Ascending aorta (tissue), 2 donors: Measurements from ENCODE around the gene TGFA. TPM values are rescaled to one million over a fixed set of nuclear protein-coding genes. Genes with fewer than 3 reads are reported as not detected.

Experiments used
- DNase-seq, 2 donors: peaks; one replicate each; pipeline ENCODE4 v3.0.0-alpha.2; 2019; ENCODE audit warnings: low spot score in 2 of 2
- H3K27ac ChIP-seq, 2 donors: fragments of 200-600 bp; sonication (generic); one replicate each; pipeline ENCODE4 v1.5.1; 2016 to 2017; ENCODE audit warnings: mild to moderate bottlenecking in 1 of 2
- H3K27me3 ChIP-seq: fragments of 200-600 bp; sonication (generic); one replicate; pipeline ENCODE4 v1.5.1; 2017
- H3K36me3 ChIP-seq, 2 donors: fragments of 200-600 bp; sonication (generic); one replicate each; pipeline ENCODE4 v1.5.1; 2016
- H3K4me1 ChIP-seq, 2 donors: fragments of 200-600 bp; sonication (generic); one replicate each; pipeline ENCODE4 v1.5.1; 2016 to 2017; ENCODE audit warnings: mild to moderate bottlenecking in 1 of 2
- H3K4me3 ChIP-seq, 2 donors: fragments of 200-600 bp; sonication (generic); one replicate each; pipeline ENCODE4 v1.5.1; 2016 to 2017; ENCODE audit warnings: mild to moderate bottlenecking in 1 of 2
- H3K9me3 ChIP-seq, 2 donors: fragments of 200-600 bp; sonication (generic); one replicate each; pipeline ENCODE4 v1.5.1; 2016
- CTCF ChIP-seq, 3 experiments: fragments of 200-600 bp in 2 of 3; fragments of 450-650 bp in 1 of 3; sonication (generic) in 2 of 3; IDR thresholded peaks; one replicate each; pipeline ENCODE4 v1.5.1; 2016 to 2019; ENCODE audit warnings: antibody characterized with exemption in 3 of 3, mild to moderate bottlenecking in 1 of 3, moderate library complexity in 1 of 3
- intact Hi-C: fragments of 100-400 bp; cut with DNase I; formaldehyde crosslinking; loops from one replicate; pipeline ENCODE4 v1.15.1; 2023
- total RNA-seq: library from RNA; depleted of rRNA; stranded (reverse); fragments of >200 nt; gene quantifications from one replicate; pipeline ENCODE4 v1.1.0, GENCODE V29; 2016

Gene TGFA
- total RNA-seq, 1 donor from 2014 or later = 1.8 TPM

- no peaks in the 10 kb centered on the region for H3K36me3 ChIP-seq
- no peak overlapping the region for H3K27ac ChIP-seq
- H3K4me1 ChIP-seq = no peaks in the 10 kb centered on the region
- H3K4me3 ChIP-seq = no peak overlapping the region
- TF ChIP-seq CTCF (IDR thresholded peaks at IDR 0.05) = no peak
- no peaks in the 10 kb centered on the region for H3K9me3 ChIP-seq
- no peaks in the 10 kb centered on the region for H3K27me3 ChIP-seq
- no peak for DNase-seq
- intact Hi-C loops = no loop called here
These were observed 13.3 kb upstream of the TGFA start for GRCh38 chr2:70566906-70567305.

DNA sequence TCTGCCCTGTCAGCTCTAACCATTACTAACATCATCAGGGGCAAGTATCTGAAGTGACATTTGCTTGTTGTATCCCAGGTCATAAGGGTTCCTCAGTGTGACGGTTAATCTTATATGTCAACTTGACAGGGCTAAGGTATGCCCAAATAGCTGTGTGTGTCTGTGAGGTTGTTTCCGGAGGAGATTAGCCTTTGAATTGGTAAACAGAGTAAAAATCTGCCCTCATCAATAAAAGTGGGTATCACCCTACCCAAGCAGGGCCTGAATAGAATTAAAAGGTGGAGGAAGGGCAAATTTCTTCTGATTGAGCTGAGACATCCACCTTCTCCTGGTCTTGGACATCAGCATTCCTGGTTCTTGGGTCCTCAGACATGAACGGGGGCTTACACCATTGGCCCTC lies 12.8 kb upstream of the TGFA start:
- Histone ChIP-seq H3K27ac (no peak overlapping the region), H3K27me3 (no peaks in the 10 kb centered on the region), H3K9me3 (no peaks in the 10 kb centered on the region), H3K4me1 (no peaks in the 10 kb centered on the region), H3K36me3 (no peaks in the 10 kb centered on the region), H3K4me3 (no peak overlapping the region)
- no peak for DNase-seq
- no peak for TF ChIP-seq CTCF (IDR thresholded peaks at IDR 0.05)
- intact Hi-C loops = no loop called here

GRCh38 chr2:70565039-70565731 lies 11.6 kb upstream of the TGFA start:
- DNase-seq = no peak
- intact Hi-C loops = no loop called here

GRCh38 chr2:70561893-70562292 lies 8.3 kb upstream of the TGFA start:
- intact Hi-C loops = no loop called here
- Histone ChIP-seq H3K9me3 (no peaks in the 10 kb centered on the region), H3K27ac (no peak overlapping the region), H3K4me3 (no peak overlapping the region), H3K27me3 (no peaks in the 10 kb centered on the region), H3K4me1 (no peaks in the 10 kb centered on the region), H3K36me3 (no peaks in the 10 kb centered on the region)
- no peak for DNase-seq
- no peak for TF ChIP-seq CTCF (IDR thresholded peaks at IDR 0.05)

More at GRCh38 chr2:70565039-70565731, 11.6 kb upstream of the TGFA start:
- H3K27ac ChIP-seq = no peak overlapping the region
- H3K9me3 ChIP-seq = no peaks in the 10 kb centered on the region
- no peak for TF ChIP-seq CTCF (IDR thresholded peaks at IDR 0.05)
- no peak overlapping the region for H3K4me3 ChIP-seq
- H3K4me1 ChIP-seq = no peaks in the 10 kb centered on the region
- no peaks in the 10 kb centered on the region for H3K27me3 ChIP-seq
- no peaks in the 10 kb centered on the region for H3K36me3 ChIP-seq

DNA sequence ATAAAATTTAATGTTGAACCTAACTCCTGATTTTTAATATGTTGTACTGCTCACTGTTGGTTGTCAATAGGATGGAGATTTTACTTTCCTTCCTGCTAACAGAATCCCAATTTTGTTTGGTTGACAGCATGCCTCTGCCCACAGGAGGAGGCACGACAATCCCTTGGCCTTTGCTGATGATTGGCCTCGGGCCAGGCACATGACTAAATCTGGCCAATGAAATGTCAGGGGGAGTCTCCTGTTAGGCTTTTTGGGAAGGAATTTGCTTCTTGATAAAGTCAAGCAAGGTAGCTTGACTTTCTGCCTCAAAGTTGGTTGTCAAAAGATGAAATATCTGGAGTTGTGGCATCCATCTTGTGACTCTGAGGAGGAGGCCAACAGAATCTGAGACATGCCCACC lies 6.8 kb upstream of the TGFA start:
- DNase-seq = no peak

More for the DNA sequence above, 6.8 kb upstream of the TGFA start:
- Histone ChIP-seq H3K27me3 (no peaks in the 10 kb centered on the region), H3K27ac (no peak overlapping the region), H3K9me3 (no peaks in the 10 kb centered on the region), H3K36me3 (no peaks in the 10 kb centered on the region), H3K4me3 (no peak overlapping the region), H3K4me1 (no peaks in the 10 kb centered on the region)
- TF ChIP-seq CTCF (IDR thresholded peaks at IDR 0.05) = no peak
- intact Hi-C loops = no loop called here
